ENCODE measurements around the gene SMYD3.

SMYD3 gene

DNA sequence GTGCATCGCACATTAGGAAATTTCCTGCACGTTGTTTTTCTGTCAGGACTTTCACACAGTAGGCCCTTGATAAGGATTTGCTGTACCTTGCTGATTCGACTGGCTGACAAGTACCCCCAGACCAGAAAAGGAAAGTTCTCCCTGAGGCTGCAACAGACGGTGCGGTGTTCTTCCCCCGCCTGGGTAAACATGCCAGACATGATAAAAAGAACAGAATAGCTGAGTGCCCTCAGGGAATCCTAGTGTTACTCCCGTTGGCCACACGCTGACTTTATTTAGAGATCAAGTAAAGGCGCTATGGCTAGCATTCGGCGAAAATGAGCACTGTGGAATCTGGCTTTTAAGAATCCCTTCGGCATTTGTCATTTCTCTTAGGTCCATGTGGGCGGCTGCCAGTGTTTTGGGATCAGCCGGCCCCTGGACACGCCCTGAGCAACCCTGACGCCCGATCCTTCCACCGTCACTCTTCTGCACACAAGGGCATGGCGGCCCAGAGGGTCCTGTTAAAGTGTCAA, 744.6 kb downstream of the SMYD3 start:
- Histone ChIP-seq H3K9ac (no peak overlapping the region), H3K4me1 (no peaks in the 10 kb centered on the region), H4K20me1 (no peaks in the 10 kb centered on the region), H3K36me3 (peaks cover 0 to 32% (median 12%) of the 10 kb centered on the region in 11 experiments; a peak in 10 of 22 replicates), H3K27me3 (no peaks in the 10 kb centered on the region), H3K27ac (no peak overlapping the region), H3K4me3 (no peak overlapping the region), H3K4me2 (no peak overlapping the region), H3K9me3 (replicated peaks in 1 of 11) (peaks cover 0 to 6% (median 0%) of the 10 kb centered on the region in 11 experiments; a peak in 2 of 22 replicates)
- no peak for TF ChIP-seq Cebpa-rat (IDR thresholded peaks at IDR 0.05)

- no peak overlapping the region for H3K4me3 ChIP-seq
- H3K27me3 ChIP-seq: no peaks in the 10 kb centered on the region
- peaks cover 0 to 22% (median 12%) of the 10 kb centered on the region in 11 experiments; a peak in 11 of 22 replicates for H3K36me3 ChIP-seq
- no peaks in the 10 kb centered on the region for H3K4me1 ChIP-seq
- H4K20me1 ChIP-seq: no peaks in the 10 kb centered on the region
- no peak for TF ChIP-seq Cebpa-rat (IDR thresholded peaks at IDR 0.05)
- H3K4me2 ChIP-seq: no peak overlapping the region
- no peak overlapping the region for H3K9ac ChIP-seq
- H3K9me3 ChIP-seq (replicated peaks in 1 of 11): peaks cover 2 to 21% (median 13%) of the 10 kb centered on the region in 11 experiments; a peak in 15 of 22 replicates
- H3K27ac ChIP-seq: no peak overlapping the region
Measured at GRCh38 chr1:245760301-245760700, 746.8 kb downstream of the SMYD3 start.

DNA sequence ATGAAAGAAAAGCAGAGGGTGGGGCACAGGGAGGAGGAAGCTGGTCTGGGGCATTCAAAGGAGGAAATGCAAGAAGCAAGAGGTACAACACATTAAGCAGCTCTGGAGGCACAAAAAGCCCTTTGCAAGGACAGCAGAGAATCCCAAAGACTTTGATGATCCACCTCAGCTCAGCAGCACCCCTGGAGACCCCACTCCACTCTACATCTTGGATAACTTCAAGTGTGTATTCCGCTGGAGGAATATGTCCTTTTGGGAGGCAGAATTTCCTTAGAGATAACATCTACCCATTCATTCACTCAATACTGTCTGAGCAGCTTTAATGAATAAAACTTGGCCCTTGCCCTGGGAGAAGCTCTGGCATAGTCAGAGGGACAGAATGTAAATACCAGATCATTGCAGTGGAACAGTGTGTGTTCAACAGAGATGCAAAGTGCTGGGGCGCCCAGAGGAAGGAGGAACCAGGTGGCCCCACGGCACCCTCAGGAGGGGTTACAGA, 752.6 kb downstream of the SMYD3 start:
- H3K36me3 ChIP-seq: peaks cover 0 to 5% (median 0%) of the 10 kb centered on the region in 11 experiments; a peak in 3 of 22 replicates
- peaks cover 5 to 27% (median 19%) of the 10 kb centered on the region in 11 experiments; a peak in 15 of 22 replicates for H3K9me3 ChIP-seq (replicated peaks in 1 of 11)
- TF ChIP-seq Cebpa-rat (IDR thresholded peaks at IDR 0.05): no peak
- no peaks in the 10 kb centered on the region for H3K27me3 ChIP-seq
- no peak overlapping the region for H3K4me3 ChIP-seq
- no peak overlapping the region for H3K4me2 ChIP-seq
- H3K4me1 ChIP-seq: 0 out of 20 replicates have a peak, but pooled peaks cover 0 to 5% (median 0%) of the 10 kb centered on the region in 10 experiments
- H4K20me1 ChIP-seq: no peaks in the 10 kb centered on the region
- H3K9ac ChIP-seq: no peak overlapping the region
- no peak overlapping the region for H3K27ac ChIP-seq

DNA sequence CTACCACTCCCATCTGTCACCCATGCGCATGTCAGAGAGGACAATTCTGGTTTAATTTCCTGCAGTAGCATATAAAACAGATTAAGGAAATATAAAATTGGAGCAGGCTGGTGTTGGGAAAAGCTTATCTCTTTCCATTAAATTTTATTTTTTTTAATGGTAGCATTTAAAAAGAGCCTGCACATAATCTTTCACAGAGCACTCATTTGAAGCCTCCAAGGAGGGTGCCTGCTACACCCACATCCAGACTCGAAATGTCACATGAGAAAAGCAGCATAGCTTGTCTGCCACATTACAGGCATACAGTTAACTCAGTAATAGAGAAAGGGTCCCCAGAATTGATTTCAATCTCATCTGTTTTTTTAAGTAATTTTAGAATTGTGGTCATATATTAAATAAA, 753.3 kb downstream of the SMYD3 start:
- no peaks in the 10 kb centered on the region for H3K27me3 ChIP-seq
- no peak overlapping the region for H3K9ac ChIP-seq
- no peak for TF ChIP-seq Cebpa-rat (IDR thresholded peaks at IDR 0.05)
- no peak overlapping the region for H3K4me3 ChIP-seq
- H3K4me1 ChIP-seq: 0 out of 20 replicates have a peak, but pooled peaks cover 0 to 5% (median 0%) of the 10 kb centered on the region in 10 experiments
- peaks cover 0 to 9% (median 0%) of the 10 kb centered on the region in 11 experiments; a peak in 3 of 22 replicates for H3K36me3 ChIP-seq
- H4K20me1 ChIP-seq: no peaks in the 10 kb centered on the region
- peaks cover 5 to 27% (median 19%) of the 10 kb centered on the region in 11 experiments; a peak in 15 of 22 replicates for H3K9me3 ChIP-seq (replicated peaks in 1 of 11)
- H3K27ac ChIP-seq: no peak overlapping the region
- H3K4me2 ChIP-seq: no peak overlapping the region

GRCh38 chr1:245752561-245752960, 754.5 kb downstream of the SMYD3 start:
- Histone ChIP-seq H3K27ac (no peak overlapping the region), H4K20me1 (no peaks in the 10 kb centered on the region), H3K36me3 (peaks cover 0 to 20% (median 10%) of the 10 kb centered on the region in 11 experiments; a peak in 8 of 22 replicates), H3K4me3 (no peak overlapping the region), H3K9me3 (replicated peaks in 1 of 11) (peaks cover 3 to 26% (median 17%) of the 10 kb centered on the region in 11 experiments; a peak in 15 of 22 replicates), H3K9ac (no peak overlapping the region), H3K4me2 (no peak overlapping the region), H3K4me1 (0 out of 20 replicates have a peak, but pooled peaks cover 0 to 5% (median 0%) of the 10 kb centered on the region in 10 experiments), H3K27me3 (no peaks in the 10 kb centered on the region)
- no peak for TF ChIP-seq Cebpa-rat (IDR thresholded peaks at IDR 0.05)

DNA sequence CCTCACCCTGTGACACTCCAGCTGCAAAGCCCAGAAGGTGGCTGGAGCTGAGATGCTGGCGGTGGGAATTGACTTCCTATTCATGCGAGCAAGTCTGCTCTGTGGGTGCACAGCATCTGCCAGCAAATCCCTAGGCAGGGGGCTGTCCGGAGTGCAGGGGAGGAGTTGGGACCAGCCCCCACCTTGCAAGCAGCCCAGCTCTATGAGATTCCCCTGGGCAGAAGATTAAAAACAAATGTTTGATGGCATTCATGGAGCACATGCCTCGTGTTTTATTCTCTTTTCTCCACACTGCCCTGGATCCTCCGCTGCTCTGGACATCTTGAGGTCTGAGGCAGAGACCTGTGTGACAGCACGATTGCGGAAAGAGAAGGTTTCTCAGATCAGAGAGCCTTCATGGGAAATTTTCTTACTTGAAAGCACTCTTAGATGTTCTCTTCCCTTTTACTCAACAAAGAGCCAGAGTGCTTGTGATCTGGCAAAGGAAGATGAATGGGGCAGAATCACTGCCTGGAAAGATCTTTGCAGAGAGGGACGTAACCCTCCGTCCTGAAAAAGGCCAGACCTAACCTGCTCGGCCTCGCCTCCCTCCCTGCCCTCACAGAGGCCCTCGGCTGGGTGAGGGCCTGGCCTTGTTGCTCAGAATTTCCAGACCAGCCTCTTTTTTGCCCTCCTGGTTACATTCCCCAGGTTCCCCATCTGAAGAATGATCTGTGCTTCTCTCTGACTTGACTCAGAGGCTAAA, 755.2 kb downstream of the SMYD3 start:
- H3K9me3 ChIP-seq (replicated peaks in 1 of 11): peaks cover 2 to 26% (median 18%) of the 10 kb centered on the region in 11 experiments; a peak in 18 of 22 replicates
- H3K4me3 ChIP-seq: no peak overlapping the region
- H3K27ac ChIP-seq: no peak overlapping the region
- no peak overlapping the region for H3K9ac ChIP-seq
- H4K20me1 ChIP-seq: no peaks in the 10 kb centered on the region
- H3K4me1 ChIP-seq: 0 out of 20 replicates have a peak, but pooled peaks cover 0 to 5% (median 0%) of the 10 kb centered on the region in 10 experiments
- H3K27me3 ChIP-seq: no peaks in the 10 kb centered on the region
- H3K4me2 ChIP-seq: no peak overlapping the region
- H3K36me3 ChIP-seq: peaks cover 0 to 20% (median 10%) of the 10 kb centered on the region in 11 experiments; a peak in 8 of 22 replicates
- TF ChIP-seq Cebpa-rat (IDR thresholded peaks at IDR 0.05): no peak

GRCh38 chr1:245751116-245751515, 756.0 kb downstream of the SMYD3 start:
- H3K9me3 ChIP-seq (replicated peaks in 1 of 11): peaks cover 10 to 27% (median 21%) of the 10 kb centered on the region in 11 experiments; a peak in 20 of 22 replicates
- H3K36me3 ChIP-seq: peaks cover 0 to 20% (median 10%) of the 10 kb centered on the region in 11 experiments; a peak in 8 of 22 replicates
- 0 out of 20 replicates have a peak, but pooled peaks cover 0 to 5% (median 0%) of the 10 kb centered on the region in 10 experiments for H3K4me1 ChIP-seq
- no peak overlapping the region for H3K4me3 ChIP-seq
- H3K27me3 ChIP-seq: no peaks in the 10 kb centered on the region
- TF ChIP-seq Cebpa-rat (IDR thresholded peaks at IDR 0.05): no peak
- no peak overlapping the region for H3K4me2 ChIP-seq
- no peak overlapping the region for H3K27ac ChIP-seq
- H3K9ac ChIP-seq: no peak overlapping the region
- no peaks in the 10 kb centered on the region for H4K20me1 ChIP-seq

GRCh38 chr1:245750261-245750660, 756.8 kb downstream of the SMYD3 start:
- H3K4me2 ChIP-seq: no peak overlapping the region
- no peak for TF ChIP-seq Cebpa-rat (IDR thresholded peaks at IDR 0.05)
- no peaks in the 10 kb centered on the region for H3K27me3 ChIP-seq
- H3K27ac ChIP-seq: no peak overlapping the region
- H3K9me3 ChIP-seq (replicated peaks in 1 of 11): peaks cover 11 to 24% (median 18%) of the 10 kb centered on the region in 11 experiments; a peak in 20 of 22 replicates
- peaks cover 0 to 10% (median 0%) of the 10 kb centered on the region in 10 experiments; a peak in 1 of 20 replicates for H3K4me1 ChIP-seq
- peaks cover 0 to 17% (median 10%) of the 10 kb centered on the region in 11 experiments; a peak in 8 of 22 replicates for H3K36me3 ChIP-seq
- H4K20me1 ChIP-seq: no peaks in the 10 kb centered on the region
- no peak overlapping the region for H3K9ac ChIP-seq
- no peak overlapping the region for H3K4me3 ChIP-seq

GRCh38 chr1:245749053-245749452, 758.0 kb downstream of the SMYD3 start:
- Histone ChIP-seq H3K4me2 (no peak overlapping the region), H4K20me1 (no peaks in the 10 kb centered on the region), H3K36me3 (peaks cover 0 to 15% (median 10%) of the 10 kb centered on the region in 11 experiments; a peak in 7 of 22 replicates), H3K27ac (no peak overlapping the region), H3K4me3 (no peak overlapping the region), H3K27me3 (no peaks in the 10 kb centered on the region), H3K9me3 (replicated peaks in 1 of 11) (peaks cover 8 to 21% (median 13%) of the 10 kb centered on the region in 11 experiments; a peak in 20 of 22 replicates), H3K9ac (no peak overlapping the region), H3K4me1 (peaks cover 0 to 5% (median 0%) of the 10 kb centered on the region in 10 experiments; a peak in 1 of 20 replicates)
- TF ChIP-seq Cebpa-rat (IDR thresholded peaks at IDR 0.05): no peak

All from BLaER1 treated with 17β-estradiol and CSF1 and Interleukin-3, amounts not matched to agents 10 nM and 100 nM (cell line).